GM12865 (cell line): ENCODE results near the gene S100A16.
"Not testable (repeated sequence)": the region's sequence is repeated elsewhere in the genome, so short reads cannot be mapped to it uniquely, and the experiment has no call there.

Source experiments
- DNase-seq: peaks from one replicate; pipeline ENCODE4 v3.0.0; 2010; ENCODE audit warnings: low read depth
- H3K4me3 ChIP-seq: 2 replicates; pipeline ENCODE4 v1.5.1; 2011; ENCODE audit warnings: mild to moderate bottlenecking, low read depth, low read length, control low read depth
- TF ChIP-seq, protein P1 (sequence below): IDR thresholded peaks from 2 replicates; pipeline ENCODE4 v1.5.1; 2011; ENCODE audit warnings: low read length, control low read depth, low read depth, inconsistent platforms; ENCODE audit not compliant: insufficient read depth; ENCODE audit errors: missing control alignments

S100A16 gene

DNA sequence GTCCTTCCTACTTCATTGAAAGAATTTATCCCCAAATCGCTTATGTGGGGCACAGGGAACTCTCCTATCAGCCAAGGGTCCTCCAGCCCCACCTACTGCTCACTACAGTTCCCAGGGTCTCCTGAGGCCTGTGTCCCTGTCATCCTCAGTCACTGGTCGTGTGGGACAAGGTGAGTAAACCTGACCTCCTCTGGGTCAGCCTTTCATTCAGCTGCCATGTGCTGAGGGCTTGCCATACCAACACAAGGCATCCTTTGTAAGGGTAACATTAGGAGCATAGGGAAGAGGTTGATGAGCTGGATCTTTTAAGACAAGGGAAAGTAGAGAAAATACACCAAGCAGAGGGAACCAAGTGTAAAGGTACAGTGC, 34.4 kb upstream of the S100A16 start:
- no peak for DNase-seq
- H3K4me3 ChIP-seq: no peak overlapping the region
- TF ChIP-seq, protein P1, sequence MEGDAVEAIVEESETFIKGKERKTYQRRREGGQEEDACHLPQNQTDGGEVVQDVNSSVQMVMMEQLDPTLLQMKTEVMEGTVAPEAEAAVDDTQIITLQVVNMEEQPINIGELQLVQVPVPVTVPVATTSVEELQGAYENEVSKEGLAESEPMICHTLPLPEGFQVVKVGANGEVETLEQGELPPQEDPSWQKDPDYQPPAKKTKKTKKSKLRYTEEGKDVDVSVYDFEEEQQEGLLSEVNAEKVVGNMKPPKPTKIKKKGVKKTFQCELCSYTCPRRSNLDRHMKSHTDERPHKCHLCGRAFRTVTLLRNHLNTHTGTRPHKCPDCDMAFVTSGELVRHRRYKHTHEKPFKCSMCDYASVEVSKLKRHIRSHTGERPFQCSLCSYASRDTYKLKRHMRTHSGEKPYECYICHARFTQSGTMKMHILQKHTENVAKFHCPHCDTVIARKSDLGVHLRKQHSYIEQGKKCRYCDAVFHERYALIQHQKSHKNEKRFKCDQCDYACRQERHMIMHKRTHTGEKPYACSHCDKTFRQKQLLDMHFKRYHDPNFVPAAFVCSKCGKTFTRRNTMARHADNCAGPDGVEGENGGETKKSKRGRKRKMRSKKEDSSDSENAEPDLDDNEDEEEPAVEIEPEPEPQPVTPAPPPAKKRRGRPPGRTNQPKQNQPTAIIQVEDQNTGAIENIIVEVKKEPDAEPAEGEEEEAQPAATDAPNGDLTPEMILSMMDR: no peak

DNA sequence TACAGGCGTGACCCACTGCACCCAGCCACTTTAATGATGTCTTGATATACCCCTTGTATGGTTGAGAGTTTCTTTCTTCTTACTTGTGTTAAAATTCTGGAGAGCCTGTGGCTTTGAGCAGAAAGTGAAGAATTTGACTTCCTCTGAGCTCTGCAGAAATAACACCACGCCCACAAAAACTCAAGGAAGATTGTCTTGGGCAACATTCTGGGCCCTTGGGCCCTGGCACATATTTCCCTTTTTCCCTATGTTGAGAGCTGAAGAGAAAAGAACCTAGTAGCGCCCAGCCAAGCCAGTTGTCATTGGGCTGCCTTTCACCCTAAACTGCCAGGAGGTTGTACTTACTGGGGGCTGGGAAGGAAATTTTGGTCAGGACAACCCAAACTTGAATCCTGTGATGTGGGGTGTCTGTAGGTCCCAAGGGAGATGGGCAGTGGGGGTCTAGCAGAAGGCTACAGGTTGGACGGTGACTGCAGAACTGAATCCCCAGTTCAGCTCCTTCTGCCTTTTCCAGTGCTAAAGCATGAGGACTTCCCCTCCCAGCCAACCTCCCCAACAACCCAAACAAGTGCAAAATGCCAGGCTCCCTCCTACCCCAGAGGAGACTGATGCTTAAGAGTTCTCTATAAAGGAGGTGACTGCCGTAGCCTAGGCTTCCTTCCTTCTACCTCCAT, 33.9 kb upstream of the S100A16 start:
- TF ChIP-seq, protein P1: no peak
- DNase-seq: no peak
- no peak overlapping the region for H3K4me3 ChIP-seq

DNA sequence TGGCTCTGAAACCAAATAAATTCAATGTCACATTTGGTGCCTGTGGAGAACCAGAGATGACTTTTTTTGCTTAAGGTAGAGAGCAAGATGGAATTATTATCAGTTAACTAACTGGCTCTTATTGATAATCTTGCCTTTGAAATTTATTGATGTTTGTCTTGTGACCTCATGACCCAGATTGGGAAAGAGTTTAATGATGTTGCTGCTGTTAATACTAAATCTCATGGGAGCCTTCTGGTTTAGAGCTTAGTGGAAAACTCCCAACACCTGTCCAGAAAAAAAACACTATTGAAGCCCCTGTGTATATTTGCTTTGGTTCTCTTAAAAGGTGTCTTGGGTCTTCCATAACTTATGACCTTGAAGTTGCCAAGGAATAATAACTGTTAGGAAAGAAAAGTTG, 30.9 kb upstream of the S100A16 start:
- TF ChIP-seq, protein P1: no peak
- no peak overlapping the region for H3K4me3 ChIP-seq
- no peak for DNase-seq

DNA sequence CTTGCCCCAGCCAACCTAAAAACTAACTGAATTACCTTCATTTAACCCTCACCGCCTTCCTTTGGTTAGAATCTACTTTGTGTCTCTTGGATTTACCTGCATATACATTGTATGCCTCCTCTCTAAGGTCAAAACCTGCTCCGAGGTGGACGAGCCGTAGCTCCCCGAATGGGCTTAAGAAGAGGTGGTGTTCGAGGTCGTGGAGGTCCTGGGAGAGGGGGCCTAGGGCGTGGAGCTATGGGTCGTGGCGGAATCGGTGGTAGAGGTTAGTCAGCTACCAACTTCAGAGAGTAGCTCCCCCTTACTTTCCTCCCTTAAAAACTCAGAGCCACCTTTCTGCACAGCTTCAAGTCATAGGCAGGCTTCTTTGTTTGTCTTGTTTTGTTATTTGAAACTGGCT, 30.2 kb upstream of the S100A16 start:
- DNase-seq: no peak
- no peak overlapping the region for H3K4me3 ChIP-seq
- TF ChIP-seq, protein P1: no peak

DNA sequence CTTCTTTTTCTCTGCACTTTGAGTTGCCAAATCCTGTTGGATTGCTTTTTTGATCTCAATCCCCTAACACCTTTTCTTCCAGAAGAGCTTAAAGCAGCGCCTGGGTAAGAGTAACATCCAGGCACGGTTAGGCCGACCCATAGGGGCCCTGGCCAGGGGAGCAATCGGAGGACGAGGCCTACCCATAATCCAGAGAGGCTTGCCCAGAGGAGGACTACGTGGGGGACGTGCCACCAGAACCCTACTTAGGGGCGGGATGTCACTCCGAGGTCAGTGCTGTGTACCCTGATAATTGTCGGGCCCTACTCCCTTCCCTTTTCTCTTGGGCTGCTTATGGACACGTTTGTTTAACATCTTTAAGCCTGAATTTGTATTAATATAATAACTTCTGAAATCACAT, 29.2 kb upstream of the S100A16 start:
- no peak overlapping the region for H3K4me3 ChIP-seq
- no peak for DNase-seq
- TF ChIP-seq, protein P1: no peak

DNA sequence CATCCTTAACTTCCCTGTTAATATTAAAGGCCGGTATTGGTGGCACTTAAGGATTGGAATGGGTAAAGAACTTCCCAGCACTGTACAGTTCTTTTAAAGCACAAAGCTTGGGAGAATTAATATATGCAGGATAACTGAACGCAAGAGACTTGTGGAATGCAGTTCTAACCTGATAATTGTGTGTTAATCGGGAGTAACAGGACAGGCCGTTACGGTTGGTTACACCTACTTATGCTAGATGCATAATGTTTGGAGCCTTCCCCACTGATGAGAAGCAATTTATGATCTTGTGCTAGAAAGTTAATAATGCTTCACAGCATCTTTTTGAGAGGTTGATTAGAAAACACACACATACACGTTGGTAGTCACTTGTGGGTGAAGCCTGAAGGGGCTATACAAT, 27.9 kb upstream of the S100A16 start:
- no peak overlapping the region for H3K4me3 ChIP-seq
- TF ChIP-seq, protein P1: no peak
- no peak for DNase-seq

DNA sequence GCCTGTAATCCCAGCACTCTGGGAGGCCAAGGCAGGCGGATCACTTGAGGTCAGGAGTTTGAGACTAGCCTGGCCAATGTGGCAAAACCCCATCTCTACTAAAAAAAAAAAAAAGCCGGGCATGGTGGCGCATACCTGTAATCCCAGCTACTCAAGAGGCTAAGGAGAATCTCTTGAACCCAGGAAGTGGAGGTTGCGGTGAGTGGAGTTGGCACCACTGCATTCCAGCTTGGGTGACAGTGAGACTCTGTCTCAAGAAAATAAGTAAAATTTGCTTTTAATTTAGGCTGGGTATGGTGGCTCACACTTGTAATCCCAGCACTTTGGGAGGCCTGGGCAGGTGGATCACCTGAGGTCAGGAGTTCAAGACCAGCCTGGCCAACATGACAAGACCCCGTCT, 27.3 kb upstream of the S100A16 start:
- not testable (repeated sequence) for DNase-seq, H3K4me3 ChIP-seq
